HG02588 (cell line): ENCODE data around the gene AHNAK.
"Not testable (repeated sequence)": the region's sequence is repeated elsewhere in the genome, so short reads cannot be mapped to it uniquely, and the experiment has no call there.

Experiments
- ATAC-seq: cut with Tn5 transposase; IDR thresholded peaks from one replicate; pipeline ENCODE4 v1.9.1; 2021; ENCODE audit warnings: mild to moderate bottlenecking, moderate library complexity; ENCODE audit not compliant: unreplicated experiment

AHNAK gene

GRCh38 chr11:62461740-62462507 is 84.7 kb downstream of the AHNAK start:
- ATAC-seq: no peak

DNA sequence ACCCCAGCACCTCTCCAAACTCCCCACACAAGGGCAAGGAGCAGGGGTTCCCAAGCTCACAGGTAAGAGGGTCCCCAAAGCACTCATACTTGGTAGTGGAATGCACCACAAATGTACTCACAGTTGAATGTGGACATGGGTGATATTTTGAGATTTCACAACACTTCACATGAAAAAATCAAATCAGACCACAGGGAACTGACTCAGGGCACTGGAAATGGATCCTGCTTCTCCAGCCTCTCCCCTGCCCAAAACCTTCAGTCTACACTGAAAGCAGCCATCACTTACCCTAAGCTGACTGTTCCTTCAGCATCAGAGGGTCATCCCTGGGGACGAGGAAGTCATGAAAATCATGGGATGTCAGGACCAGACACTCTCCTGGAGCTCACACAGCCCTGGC is 87.5 kb downstream of the AHNAK start:
- ATAC-seq: no peak

- no peak for ATAC-seq
These were observed 88.2 kb downstream of the AHNAK start for GRCh38 chr11:62458212-62459002.

DNA sequence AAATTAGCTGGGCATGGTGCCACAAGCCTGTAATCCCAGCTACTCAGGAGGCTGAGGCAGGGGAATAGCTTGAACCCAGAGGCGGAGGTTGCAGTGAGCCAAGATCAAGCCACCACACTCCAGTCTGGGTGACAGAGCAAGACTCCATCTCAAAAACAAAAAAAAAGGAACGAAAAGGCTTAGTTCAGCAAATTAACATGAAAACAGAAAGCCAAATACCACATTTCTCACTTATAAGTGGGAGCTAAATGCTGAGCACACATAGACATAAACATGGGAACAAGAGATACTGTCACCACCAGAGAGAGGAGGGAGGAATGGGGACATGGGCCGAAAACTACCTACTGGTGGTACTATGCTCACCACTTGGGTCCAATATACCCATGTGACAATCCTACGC is 89.1 kb downstream of the AHNAK start:
- no peak for ATAC-seq

- ATAC-seq: no peak
These were observed 90.0 kb downstream of the AHNAK start for GRCh38 chr11:62456630-62457029.

DNA sequence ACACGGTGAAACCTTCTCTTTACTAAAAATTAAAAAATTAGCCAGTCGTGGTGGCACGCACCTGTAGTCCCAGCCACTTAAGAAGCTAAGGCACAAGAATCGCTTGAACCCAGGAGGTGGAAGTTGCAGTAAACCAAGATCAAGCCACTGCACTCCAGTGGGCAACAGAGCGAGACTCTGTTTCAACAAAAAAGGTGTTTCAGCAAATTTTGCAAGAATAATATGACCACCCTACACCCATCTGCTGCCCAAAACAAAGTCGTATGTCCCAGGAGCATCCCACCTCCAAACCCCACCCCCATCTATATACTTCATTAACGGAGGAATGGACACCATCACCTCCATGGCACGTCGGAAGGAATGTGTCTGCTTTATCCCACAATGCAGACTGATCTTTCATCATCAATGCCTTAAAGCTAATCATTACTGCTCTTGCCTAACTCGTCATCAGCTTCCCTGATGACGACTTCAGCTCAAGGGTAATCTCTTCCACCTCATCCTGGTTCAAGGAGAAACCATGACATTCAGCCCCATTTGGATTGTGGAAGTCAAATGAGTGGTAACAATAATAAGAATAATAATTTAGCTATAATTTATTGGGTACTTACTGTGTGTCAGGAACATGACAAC is 93.7 kb downstream of the AHNAK start:
- no peak for ATAC-seq

- no peak for ATAC-seq
These were observed 94.3 kb downstream of the AHNAK start for GRCh38 chr11:62452261-62452660.

GRCh38 chr11:62451241-62451621 is 95.4 kb downstream of the AHNAK start:
- ATAC-seq: no peak

DNA sequence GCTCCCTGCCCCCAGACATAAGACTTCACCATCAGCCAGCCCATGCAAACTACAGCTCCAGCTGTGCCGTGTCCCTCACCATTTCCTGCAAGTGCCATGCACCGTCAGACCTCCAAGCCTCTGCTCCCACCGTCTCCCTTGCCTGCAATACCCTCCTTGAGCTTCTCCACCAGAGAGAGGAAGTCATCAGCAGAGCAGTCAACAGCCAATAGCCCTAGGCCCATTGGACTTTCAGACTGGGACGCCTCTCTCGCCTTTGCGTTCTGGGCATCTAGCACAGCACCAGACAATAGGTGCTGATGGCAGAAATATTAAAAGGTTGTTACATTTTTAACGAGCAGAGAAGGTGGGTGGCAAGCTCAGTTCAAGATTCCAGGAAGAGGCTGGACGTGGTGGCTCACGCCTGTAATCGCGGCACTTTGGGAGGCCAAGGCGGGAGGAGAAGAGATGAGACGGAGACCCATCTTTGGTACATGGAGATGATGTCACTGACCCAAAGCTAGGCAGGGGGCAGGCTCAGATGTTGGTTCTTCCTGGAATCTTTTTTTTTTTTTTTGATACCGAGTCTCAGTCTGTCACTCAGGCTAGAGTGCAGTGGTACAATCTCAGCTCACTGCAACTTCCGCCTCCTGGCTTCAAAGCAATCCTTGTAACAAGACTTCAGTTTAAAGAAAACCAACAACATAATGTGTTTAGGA is 95.9 kb downstream of the AHNAK start:
- no peak for ATAC-seq

DNA sequence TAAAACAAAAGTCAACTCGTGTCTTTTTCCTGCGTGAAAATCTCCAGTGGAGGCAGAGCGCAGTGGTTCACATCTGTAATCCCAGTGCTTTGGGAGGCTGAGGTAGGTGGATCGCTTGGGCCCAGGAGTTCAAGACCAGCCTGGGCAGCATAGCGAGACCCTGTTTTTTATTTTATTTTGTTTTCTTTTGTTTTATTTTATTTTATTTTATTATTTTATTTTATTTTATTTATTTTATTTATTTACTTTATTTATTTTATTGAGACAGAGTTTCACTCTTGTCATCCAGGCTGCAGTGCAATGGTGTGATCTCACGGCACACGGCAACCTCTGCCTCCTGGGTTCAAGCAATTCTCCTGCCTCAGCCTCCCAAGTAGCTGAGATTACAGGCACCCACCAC is 96.7 kb downstream of the AHNAK start:
- not testable (repeated sequence) for ATAC-seq

- no peak for ATAC-seq
These were observed 97.2 kb downstream of the AHNAK start for GRCh38 chr11:62449451-62449851.

DNA sequence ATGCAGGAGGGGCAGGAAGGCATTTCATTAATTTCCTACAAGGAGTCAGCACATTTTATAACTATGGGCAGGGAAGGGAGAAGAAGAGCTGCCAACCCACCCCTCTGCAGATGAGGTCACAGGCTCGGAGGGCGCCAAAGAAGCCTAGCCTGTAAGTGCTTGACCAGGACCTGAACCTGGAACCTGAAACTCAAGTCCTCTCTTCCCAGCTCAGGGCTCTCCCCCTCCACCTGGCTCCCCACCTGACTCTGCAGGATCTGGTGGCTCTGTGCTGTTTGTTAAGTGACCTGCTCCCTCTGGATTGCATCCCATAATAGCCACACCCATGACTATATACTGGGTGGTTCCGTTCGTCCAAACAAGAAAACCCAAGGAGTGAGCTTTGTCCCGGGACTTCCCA is 100.5 kb downstream of the AHNAK start:
- no peak for ATAC-seq

- ATAC-seq: no peak
These were observed 101.3 kb downstream of the AHNAK start for GRCh38 chr11:62445314-62445740.

DNA sequence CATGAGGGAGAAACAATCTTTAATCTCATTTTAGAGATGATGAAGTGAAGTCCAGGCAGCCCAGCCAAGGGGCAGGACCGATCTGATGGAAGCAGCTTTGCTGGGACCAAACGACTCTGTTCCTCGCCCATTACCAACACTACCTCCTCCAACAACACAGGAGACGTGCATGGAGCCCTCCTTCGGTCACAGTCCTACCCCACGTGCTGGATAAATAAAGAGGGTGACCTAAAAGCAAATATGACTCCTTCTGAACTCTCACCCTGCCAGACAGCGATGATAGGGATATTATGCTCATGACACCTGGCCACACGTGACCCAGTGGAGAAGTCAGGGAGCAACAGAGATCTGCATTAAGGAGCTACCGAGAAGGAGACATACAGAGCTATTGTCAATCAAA is 101.8 kb downstream of the AHNAK start:
- ATAC-seq: no peak

DNA sequence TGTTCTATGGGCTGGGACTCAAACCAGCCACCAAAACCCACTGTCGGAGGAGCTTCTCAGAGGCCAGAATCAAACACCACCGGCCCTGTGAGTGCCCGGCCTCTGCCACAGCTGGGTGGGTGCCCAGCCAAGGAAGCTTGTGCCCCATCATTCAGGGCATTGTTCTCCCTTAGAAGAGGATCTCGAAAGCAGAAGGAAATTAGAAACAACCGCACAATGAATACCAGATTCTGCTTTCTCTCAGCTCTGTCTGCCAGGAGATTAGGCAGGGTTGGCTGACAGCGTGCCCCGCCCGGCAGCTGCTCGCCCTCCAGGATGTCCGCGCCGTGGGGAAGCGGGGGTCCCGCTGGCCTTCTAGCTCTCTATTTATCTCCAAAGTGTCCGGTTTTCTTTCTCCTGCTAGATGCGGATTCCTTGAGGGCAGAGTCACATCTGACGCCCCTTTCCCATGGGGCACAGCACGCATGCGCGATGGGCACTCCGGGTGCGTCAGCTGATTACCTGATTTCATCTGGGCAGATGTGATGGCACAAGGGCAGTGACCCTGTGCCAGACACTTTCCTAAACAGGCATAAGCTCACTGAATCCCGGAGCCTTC is 102.3 kb downstream of the AHNAK start:
- no peak for ATAC-seq

DNA sequence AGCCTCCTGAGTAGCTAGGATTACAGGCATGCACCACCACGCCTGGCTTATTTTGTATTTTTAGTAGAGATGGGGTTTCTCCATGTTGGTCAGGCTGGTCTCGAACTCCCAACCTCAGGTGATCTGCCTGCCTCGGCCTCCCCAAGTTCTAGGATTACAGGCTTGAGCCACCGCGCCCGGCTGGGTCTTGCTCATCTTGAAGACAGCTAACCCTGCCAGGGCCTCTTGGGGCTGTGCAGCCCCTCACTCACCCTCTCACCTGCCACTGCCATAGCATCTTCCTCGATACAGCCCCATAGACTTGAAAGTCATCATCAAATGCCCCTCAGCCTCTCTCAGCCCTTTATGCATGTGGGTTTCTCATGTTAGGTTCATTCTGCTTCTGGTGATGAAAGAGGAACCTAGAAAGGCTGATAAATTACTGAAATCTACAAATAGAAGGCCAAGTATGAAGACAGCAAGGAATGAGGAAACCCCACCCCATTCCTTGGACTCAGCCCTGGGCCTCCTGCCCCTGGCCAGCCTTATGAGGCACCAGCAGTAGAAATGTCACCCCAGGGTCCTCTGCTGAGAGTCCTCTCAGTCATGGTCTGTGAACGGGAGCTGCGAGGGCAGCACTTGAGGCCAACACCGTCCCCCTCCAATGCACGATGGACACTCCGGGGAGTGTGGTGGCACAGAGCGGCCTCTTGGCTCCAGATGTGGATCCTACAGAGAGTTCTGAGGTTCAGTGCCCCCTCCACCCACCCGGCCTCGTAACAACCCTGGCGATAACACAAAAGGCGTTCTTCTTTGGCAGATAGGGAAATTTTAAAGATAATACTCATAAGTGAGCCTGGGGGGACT is 103.0 kb downstream of the AHNAK start:
- ATAC-seq: no peak

DNA sequence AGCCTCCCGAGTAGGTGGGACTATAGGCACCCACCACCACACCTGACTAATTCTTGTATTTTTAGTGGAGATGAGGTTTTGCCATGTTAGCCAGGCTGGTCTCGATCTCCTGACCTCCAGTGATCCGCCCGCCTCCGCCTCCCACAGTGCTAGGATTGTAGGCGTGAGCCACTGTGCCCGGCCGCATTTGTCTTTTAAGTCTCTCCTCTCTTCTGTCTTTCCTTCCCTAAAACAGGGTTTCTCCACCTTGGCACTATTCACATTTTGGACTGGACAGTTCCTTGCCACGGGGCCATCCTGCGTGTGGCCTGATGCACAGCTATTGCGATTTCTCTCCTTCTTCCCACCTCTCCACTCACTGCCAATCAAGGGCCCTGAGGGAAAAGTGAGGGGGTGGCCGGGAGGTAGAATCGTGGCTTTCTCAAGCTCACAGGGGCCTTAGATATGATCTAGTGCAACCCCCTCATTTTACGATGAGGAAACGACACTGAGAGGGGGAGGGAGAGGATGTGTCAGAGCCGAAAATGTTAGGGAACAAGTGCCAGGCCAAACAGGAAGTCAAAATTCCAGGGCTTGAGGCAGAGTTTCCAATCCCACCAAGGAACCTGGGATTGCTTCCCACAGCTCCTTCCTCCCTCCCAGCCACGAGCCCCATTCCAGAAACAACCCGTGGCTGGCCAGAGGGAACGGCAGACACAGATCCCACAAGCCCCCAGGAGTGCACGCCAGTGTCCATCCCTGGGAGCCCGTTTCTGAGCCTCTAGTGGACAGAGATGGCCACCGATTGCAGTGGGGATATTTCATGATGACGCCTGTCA is 106.6 kb downstream of the AHNAK start:
- no peak for ATAC-seq

- no peak for ATAC-seq
These were observed 108.0 kb downstream of the AHNAK start for GRCh38 chr11:62438641-62439040.

DNA sequence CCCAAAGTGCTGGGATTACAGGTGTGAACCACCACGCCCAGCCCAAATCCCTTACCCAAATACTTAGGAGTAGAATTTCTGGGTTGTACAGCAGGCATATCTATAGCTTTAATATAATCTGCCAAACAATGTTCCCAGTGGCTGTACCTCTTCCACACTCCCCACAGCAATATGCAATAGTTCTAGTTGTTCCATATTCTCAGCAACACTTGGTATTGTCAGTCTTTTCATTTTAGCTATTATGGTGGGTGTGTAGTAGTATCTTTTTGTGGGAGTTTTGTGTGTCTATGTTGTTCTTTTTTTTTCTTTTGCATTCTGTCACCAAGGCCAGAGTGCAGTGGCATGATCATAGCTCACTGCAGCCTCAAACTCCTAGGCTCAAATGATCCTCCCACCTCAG is 109.0 kb downstream of the AHNAK start:
- no peak for ATAC-seq
